Stimulated activated CD4-positive, alpha-beta T cell treated with anti-CD3 and anti-CD28 coated beads, Interleukin-4, amount 100 ng/mL, for 4 hours (primary cell): ENCODE measurements around the gene TM4SF20.
"Not testable (repeated sequence)": the region's sequence is repeated elsewhere in the genome, so short reads cannot be mapped to it uniquely, and the experiment has no call there.

ENCODE experiments used
- DNase-seq, 2 experiments: peaks; one replicate each; pipeline ENCODE4 v3.0.0-alpha.2; 2020

The TM4SF20 gene

DNA sequence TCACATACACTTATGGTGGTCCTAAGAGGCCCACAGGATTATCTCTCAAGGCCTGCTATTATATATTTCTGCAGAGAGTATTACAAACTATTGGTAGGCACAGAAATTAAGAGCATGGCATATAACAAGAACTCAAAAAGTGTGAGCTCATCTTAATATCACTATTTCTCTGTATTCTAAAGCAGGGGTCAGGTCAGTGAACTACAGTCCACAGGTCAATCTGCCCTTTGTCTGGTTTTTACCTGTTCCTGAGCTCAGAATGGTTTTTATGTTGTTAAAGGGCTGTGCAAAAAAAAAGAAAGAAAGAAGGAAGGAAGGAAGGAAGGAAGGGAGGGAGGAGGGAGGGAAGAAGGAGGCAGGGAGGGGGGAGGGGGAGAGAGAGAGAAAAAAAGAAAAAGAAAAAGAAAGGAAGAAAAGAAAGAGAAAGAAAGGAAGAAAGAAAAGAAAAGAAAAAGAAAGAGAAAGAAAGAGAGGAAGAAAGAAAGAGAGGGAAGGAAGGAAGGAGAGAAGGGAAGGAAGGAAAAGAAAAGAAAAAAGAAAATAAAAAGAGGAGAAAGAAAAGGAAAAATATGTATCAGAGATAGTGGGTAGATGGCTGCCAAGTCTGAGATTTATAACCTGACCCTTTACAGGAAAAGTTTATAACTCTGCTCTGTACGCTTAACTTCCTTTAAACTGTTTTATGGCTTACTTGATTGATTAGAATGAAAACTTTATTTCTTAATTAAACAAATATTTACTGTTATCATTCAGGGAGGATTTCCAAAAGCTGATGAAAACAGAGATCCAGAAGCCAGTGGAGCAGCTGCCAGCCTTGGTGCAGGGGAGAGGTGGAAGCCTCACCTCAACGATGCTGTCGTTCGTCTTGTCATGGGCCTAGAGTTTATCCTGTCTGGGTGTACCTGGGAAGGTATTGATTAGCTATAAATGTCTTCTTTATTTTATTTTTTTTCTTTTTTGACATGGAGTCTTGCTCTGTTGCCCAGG, 19.9 kb upstream of the TM4SF20 start:
- no peak for DNase-seq

DNA sequence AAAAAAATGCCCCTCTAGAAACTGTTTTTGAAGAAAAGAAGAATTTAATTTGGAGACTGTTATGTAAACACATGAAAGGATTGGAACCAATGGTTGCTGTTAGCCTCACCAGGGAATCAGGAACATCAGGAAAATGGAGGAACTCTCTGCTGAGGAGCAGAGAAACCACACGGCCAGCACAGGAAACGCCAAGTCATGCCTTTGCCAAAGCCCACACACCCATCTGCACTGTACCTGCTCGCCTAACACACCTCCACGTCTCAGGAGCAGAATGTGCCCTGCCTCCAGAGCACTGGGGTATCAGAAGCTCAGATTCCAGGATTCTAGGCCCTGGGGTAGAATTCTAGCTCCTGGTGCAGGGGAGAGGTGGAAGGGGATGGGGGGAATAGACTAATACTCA, 18.5 kb upstream of the TM4SF20 start:
- DNase-seq: no peak

DNA sequence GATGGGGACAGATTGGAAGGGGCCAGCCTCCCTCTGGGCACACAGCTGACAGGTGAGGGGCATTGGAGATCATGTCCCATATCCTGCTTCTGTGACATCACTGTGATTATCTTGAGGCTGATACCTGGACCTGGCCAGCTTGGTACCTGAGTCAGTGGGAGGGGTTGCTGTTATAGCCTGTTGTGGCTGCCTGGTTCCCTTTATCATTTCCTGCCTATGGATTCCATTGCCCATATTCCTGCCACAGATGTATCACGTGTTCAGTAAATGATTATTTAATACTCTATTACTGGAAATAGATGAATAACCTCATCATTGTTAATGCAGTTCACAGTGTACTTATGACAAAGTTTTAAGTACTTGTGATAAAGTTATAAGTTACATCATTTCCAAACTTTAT, 16.4 kb upstream of the TM4SF20 start:
- no peak for DNase-seq

DNA sequence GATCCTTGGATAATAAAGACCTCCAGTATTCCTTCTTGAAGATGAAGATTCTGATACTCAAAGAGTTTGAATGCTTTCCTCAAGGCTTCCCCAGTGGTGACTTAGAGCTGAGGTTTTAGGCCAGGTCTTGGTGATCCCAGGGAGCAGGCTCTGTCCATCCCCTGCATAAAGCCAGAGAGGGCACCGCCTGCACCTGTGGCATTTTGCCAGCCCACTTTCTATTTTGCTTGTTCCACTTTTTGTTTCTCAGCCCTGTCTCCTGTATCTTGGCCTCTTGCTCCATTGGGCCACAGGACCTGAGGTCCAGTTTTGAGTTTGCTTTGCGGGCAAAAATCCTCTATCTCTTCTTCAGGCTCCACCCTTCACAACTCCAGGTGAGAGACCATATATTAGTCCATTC, 15.3 kb upstream of the TM4SF20 start:
- no peak for DNase-seq

DNA sequence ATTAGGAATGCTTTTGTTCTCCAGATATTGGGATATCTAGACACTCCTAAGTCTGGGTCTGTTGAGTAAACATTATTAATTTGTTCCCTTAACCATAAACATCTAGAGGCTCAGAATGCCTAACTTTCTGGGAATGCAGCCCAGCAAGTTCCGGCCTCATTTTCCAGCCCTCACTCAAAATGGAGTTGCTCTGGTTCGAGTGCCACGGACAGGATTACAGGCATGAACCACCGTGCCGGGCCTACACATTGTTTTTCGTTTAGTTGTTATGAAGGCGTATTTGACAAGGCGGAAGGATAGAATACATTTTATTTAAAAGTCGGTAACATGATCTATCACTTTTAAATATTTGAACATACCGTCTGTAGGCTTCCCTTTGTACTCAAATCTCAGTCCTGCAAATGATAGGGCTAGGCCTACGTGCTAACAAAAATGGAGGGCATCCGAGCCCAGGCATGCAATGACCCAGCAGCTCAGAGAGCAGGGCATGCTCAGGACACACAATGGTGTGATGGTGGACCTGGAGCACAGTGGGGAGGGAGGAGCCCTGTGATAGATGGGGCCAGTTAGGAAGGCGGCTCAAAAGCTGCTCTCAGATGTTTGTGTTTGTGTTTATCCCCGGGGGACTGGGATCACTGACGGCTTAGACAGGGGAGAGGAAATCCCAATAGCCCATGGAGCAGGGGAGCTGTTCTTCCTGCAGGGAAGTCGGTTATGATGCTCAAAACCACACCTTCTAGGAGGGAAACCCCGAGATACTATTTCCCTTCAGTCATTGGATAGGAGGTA, 11.6 kb upstream of the TM4SF20 start:
- no peak for DNase-seq

DNA sequence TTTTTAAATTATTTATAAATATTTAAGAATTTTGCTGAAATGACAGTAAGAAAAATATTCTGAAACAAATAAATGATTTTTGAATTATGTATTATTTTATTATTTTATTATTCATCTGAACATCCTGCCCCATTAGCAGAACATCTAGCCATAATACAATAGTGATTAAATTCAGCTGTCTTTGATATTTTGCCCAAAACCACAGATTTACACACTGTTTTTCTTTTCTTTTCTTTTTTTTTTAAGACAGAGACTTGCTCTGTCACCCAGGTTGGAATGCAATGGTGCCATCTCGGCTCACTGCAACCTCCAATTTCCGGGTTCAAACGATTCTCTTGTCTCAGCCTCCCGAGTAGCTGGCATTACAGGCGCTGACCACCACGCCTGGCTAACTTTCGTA, 10.6 kb upstream of the TM4SF20 start:
- no peak for DNase-seq

DNA sequence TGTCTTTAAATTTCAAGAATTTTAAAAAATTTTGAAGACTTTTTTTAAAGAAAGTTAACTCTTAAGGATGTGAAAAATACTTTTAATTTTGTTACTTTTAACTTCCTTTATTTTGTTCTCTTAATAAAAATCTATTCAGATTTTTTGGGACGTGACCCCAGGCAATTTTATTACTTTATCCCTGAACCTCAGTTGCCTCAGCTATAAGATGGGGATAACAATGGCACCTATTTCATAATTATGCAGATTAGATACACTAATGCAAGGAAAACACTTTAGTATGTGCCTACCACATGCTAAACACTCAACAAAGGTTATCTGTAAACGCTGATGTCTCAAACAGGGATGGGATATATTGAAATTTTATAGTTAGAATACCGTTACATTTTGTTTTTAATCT, 10.1 kb upstream of the TM4SF20 start:
- DNase-seq: no peak

DNA sequence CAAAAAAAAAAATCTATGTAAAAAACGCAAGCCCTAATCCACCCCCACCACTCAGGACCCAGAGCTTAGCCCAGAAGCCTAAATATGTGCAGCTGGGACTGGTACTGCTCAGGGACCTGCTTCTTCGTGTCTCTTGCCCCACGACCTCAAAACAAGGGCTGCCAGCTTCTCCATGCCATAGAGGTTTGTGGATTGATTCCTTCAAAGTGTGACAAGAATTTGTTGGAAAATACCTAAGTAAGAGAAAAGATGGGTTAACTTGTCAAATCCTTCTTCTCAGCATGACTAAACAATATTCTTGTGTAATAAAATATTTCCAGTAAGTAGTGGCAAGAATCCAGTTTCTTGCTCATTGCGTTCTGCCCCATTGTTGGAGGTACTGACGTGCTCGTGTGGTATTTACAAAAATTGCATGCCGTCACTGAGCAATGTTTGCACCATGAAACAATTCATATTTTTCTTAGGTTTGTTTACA, 9.5 kb upstream of the TM4SF20 start:
- DNase-seq: no peak

DNA sequence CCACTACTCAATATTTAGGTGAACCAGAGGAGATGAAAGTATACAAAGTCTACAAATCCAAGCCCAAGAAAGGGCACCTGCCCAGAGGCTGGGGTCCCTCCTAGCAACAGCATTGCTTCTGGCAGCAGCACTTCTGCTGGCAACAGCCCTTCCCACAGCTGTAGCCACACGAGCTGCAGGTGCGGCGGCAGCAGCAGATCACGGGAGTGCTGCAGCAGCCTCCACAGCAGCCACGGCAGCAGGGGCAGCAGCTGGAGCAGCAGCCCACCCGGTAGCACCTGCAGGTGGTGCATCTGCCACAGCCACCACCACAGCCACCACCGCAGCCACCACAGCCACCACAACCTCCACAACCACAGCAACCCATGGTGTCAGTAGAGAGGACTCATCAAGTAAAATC, 8.5 kb upstream of the TM4SF20 start, which contains the start of gene SCYGR1:
SCYGR1 (minus strand) TSS at position 367 of the 400 bp plus-strand sequence; CDS start at position 367, 0 bp downstream.
- DNase-seq: not testable (repeated sequence)

DNA sequence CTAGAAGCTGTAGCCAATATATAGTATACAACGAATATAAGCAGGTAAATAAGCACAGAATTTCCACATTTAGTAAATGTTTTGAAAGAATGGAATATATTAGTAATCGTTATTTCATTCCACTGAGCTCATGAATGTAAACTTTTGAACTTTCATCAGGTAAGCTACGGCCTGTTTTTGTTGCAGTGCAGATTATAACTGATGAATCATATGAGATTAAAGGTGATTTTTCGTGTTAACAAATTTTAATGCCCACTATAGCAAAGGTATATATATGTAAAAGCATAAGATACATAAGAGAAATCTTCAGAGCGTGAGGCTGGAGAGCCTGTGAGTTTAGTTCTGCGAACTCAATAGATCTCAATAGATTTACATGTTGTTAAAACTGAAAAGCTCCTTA, 7.5 kb upstream of the TM4SF20 start:
- no peak for DNase-seq

DNA sequence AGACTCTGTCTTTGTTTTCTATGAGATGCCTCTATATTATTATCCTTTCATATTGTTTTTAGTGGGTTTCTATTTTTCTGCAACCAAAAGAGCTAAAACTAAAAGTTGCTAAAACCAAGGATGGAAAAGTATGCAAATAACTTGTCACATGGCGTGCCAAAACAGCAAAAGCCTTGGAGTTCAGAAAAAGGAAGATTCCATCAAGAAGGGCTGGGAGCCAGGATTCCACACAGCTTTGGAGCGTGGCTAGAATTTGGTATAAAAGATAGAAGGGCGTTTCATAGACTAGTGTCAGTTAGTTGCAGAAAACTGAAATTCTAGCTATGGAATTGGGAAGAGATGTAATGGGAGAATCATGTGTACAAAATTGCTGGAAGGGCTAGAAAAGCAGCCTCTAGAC, 4.6 kb upstream of the TM4SF20 start:
- DNase-seq: no peak

DNA sequence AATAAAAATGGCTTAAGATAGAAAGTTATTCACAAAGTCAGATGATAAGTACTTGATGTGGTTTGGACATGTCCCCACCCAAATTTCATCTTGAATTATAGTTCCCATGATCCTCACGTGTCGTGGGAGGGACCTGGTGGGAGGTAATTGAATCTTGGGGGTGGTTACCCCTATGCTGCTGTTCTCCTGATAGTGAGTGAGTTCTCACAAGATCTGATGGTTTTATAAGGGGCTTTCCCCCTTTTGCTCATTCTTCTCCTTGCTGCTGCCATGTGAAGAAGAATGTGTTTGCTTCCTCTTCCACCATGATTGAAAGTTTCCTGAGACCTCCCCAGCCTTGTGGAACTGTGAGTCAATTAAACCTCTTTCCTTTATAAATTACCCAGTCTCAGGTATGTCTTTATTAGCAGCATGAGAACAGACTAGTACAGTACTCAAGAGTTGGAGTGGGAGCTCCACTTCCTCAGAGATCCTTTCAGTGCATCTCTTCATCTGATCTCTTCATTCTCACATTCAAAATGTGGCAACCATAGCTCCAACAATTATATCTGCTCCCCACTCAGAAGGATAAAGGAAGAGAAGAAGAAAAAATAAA, 3.2 kb upstream of the TM4SF20 start:
- DNase-seq: peak in 1 of 2 experiments; percentile 61

DNA sequence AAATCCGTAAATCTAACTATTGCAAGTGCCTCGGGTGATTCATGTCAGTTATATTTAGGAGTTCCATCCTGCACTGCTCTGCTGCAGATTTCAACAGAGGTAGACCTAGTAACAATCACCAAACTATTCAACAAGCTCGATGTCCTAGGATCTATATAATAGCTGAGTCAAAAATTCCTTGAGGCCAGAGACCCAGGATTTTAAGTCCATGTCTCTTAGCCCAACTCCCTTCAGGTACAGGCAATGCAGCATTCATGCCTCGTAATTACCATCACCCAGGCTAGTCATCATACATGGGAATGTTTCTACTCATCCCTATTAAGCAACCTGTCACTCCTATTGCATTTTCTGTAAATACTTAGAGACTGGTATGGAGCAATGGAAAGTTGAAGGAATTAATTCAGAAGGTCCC, 729 bp downstream of the TM4SF20 start:
- no peak for DNase-seq

DNA sequence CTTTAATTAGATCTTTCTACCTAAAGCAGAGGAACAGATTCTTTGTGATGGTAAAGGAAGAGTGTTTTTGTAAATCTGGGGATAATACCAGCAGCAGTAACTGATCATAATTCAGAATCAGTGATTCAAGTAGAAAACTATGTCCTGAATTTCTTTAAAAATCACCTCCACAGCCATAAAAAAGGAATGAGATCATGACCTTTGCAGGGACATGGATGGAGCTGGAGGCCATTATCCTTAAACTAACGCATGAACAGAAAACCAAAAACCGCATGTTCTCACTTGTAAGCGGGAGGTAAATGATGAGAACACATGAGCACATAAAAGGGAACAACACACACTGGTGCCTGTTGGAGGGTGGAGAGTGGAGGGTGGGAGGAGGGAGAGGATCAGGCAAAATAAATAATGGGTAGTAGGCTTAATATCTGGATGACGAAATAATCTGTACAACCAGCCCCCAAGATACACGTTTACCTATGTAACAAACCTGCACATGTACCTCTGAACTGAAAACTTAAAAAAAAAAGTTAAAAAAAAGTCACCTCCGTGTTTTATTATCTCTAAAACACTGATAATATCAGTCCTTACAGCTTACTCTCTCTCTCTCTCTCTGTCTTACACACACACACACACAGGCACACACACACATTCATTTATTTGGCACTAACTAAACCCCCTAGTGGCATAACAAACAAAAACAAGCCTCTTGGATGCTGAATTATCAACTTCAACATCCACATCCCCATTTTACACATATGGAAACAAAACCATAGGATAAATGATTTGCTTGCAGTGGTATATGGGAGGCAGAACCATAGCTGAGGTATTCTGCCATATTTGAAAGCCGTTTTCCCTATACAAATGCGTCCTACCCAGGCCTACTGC, 1.4 kb downstream of the TM4SF20 start:
- DNase-seq: no peak

DNA sequence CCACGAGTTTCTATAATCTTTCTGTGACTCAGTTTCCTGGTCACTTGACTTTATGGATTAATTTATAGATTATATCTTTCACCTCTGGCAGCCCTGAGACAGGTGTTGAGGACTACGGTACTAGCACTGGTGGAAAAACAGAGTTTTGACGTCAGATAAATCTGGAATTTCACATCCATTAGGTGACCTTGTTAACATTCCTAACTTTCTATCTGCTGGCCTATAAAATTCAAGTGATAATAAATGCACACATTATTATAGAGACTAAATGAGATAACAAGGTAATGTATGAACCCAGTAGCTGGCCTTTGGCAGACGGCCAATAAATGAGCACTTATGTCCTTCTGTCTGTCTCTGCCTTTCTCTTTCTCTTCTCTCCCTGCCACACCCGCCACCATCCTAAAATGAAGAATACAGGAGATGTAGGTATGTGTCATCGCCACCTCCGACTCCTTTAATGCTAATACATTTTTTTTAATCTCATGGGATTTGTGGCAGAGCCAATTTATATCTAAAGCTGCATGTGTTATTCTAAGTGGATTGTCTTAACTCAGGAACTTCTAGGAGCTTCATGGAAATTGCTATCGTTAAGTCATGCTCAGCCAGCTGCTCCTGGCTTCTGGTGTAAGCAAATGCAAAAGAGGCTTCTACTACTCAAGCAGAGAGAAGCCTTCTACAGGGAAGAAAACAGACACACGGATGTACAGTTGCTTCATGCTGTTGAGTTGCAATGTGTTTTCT, 2.3 kb downstream of the TM4SF20 start:
- DNase-seq: no peak

DNA sequence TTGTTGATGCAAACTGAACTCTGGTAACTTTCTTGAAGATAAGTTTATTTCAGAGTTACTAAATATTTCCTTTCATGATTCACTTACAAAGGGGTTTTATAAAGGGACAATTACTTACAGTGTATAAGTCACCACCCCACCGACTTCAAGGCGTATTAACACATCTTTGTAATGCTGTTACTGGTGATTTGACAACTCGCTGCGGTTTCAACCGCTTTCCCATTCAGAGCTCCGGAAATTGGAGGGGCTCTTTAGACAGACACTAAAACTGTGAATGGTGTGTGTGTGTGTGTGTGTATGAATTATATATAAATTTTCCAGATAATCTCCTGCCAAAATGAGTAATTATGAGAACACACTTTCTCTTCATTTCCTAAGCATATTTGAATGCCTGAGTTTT, 4.9 kb downstream of the TM4SF20 start:
- DNase-seq: peak in 1 of 2 experiments; percentile 36

DNA sequence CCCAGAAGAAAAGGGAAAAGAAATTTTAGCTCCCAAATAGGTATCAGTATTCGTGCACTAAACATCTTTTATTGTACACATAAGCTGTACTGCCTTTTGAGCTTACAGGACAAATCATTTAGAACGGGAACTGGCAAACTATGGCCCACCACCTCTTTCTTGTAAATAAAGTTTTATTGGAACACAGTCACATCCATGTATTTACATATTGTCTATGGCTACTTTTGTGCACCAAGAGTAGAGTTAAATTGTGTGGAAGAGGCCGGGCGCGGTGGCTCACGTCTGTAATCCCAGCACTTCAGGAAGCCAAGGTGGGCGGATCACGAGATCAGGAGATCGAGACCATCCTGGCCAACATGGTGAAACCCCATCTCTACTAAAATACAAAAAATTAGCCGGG, 5.7 kb downstream of the TM4SF20 start:
- DNase-seq: no peak

DNA sequence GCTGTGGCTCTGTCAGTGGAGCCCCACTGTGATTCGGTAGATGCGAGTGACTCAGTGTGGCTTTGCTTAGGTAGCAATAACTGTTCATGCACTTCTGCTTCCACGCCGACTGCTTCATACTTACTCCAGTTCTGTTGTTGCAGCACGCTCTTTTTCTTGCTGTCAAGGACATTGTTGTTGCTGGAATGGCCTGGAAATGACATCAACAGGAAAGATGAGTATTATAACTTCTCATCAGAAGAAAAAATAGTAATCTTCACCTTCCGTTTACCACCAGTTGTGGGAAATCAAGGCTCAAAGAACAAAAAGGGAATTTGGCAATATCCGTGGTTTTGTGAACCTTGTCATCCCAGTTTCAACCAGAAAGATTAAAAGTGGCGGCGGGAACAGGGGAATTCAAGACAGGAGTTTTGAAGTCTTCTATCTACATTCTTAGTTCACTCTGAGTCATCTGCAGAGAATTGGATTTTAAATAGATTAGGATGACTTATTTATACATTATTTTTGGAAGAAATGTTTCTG, 8.3 kb downstream of the TM4SF20 start:
- no peak for DNase-seq

DNA sequence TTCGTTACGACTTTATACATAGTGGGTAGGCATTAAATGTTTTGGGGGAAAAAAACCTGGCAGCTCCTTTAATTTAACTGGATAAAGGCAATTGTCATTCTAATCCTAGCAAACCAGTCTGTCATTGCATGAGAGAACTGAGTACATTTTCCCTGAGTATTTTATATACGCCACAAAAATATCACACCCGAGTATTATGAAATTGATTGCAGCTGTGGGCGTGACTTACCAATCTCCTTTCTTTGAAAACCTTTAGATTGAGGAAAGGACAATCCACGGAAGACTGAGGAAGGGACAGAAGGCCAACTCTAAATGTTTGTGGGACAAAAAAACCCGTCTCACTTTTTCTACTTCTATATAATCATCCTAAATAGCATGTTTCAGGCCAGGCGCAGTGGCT, 9.0 kb downstream of the TM4SF20 start:
- no peak for DNase-seq

DNA sequence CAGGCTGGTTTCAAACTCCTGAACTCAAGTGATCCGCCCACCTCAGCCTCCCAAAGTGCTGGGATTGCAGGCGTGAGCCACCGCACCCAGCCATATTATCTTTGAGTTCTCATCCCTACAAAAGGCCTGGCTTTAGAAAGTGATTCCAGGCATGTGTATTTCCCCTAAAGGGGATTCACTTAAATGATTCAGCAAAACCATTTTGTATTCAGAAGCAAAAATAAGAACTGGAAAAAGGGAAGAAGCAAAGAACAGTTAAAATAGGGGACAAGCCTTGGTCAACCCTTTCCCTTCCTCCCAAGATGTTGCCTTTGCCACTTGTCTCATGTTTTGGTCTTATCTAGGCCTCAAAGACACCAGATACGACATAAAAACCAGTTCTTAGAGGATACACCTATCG, 10.5 kb downstream of the TM4SF20 start:
- DNase-seq: no peak

DNA sequence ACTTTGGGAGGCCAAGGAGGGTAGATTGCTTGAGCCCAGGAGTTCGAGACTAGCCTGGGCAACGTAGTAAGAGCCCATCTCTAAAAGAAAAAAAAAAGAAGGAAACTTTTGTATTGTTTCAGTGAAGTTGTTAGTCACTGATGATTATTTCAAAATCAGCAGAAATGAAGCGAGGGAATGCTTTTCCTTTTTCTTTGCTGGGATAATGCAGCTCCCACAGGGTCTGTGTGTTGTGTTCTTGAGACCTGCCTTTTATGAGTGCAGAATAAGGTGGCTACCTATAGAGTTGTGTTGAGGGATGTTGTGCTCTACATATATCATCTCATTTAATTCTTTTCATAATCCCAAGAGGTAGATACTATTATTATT, 11.7 kb downstream of the TM4SF20 start:
- no peak for DNase-seq
